OCI-LY3 (cell line): ENCODE results near the gene ARHGAP36.

ENCODE experiments used
- H2AFZ ChIP-seq: fragments of 200-600, 300-600 bp; shearing (Covaris generic); 2 replicates; pipeline ENCODE4 v1.6.0; 2014; ENCODE audit warnings: antibody characterized with exemption, low read depth, low read length
- H3K27ac ChIP-seq: fragments of 200-600, 300-600 bp; sonication (generic); 2 replicates; pipeline ENCODE4 v1.5.1; 2014; ENCODE audit warnings: mild to moderate bottlenecking, low read length, moderate library complexity, mixed read lengths
- H3K27me3 ChIP-seq: fragments of 200-600, 300-600 bp; sonication (generic); 2 replicates; pipeline ENCODE4 v1.6.1; 2014; ENCODE audit warnings: low read depth, low read length, mixed read lengths
- H3K36me3 ChIP-seq: fragments of 200-600, 300-600 bp; sonication (generic); replicated peaks from 2 replicates; pipeline ENCODE3; 2014; ENCODE audit warnings: low read depth, low read length, mixed read lengths
- H3K4me1 ChIP-seq: fragments of 300-600, 200-600 bp; sonication (generic); 2 replicates; pipeline ENCODE4 v1.6.1; 2014; ENCODE audit warnings: low read length, mixed read lengths
- H3K4me2 ChIP-seq: fragments of 200-600, 300-600 bp; sonication (generic); 2 replicates; pipeline ENCODE4 v1.6.1; 2014; ENCODE audit warnings: low read length, mixed read lengths
- H3K4me3 ChIP-seq: fragments of 300-600, 200-600 bp; sonication (generic); 2 replicates; pipeline ENCODE4 v1.5.1; 2014; ENCODE audit warnings: antibody characterized with exemption, mild to moderate bottlenecking, low read length, moderate library complexity
- H3K79me2 ChIP-seq: fragments of 300-600, 200-600 bp; shearing (Covaris generic); 2 replicates; pipeline ENCODE4 v1.6.1; 2014; ENCODE audit warnings: mild to moderate bottlenecking, low read length, mixed read lengths
- H3K9ac ChIP-seq: fragments of 300-600, 200-600 bp; shearing (Covaris generic); 2 replicates; pipeline ENCODE4 v1.6.0; 2014; ENCODE audit warnings: mild to moderate bottlenecking, low read length, moderate library complexity
- H3K9me3 ChIP-seq: fragments of 200-600, 300-600 bp; shearing (Covaris generic); 2 replicates; pipeline ENCODE4 v1.6.1; 2014; ENCODE audit warnings: low read length, mixed read lengths; ENCODE audit not compliant: insufficient read depth
- H4K20me1 ChIP-seq: fragments of 200-600, 300-600 bp; sonication (generic); 2 replicates; pipeline ENCODE4 v1.6.1; 2016; ENCODE audit warnings: low read length, mixed read lengths; ENCODE audit not compliant: insufficient read depth
- CTCF ChIP-seq: fragments of 200-600, 300-600 bp; sonication (generic); IDR thresholded peaks from 2 replicates; pipeline ENCODE4 v1.5.1; 2014; ENCODE audit warnings: antibody characterized with exemption, low read length, low read depth
- EZH2phosphoT487 ChIP-seq: fragments of 200-600 bp; shearing (Covaris generic); IDR thresholded peaks from 2 replicates; pipeline ENCODE4 v1.6.1; 2018; ENCODE audit warnings: antibody characterized with exemption, mixed run types, low read depth

Gene ARHGAP36

DNA sequence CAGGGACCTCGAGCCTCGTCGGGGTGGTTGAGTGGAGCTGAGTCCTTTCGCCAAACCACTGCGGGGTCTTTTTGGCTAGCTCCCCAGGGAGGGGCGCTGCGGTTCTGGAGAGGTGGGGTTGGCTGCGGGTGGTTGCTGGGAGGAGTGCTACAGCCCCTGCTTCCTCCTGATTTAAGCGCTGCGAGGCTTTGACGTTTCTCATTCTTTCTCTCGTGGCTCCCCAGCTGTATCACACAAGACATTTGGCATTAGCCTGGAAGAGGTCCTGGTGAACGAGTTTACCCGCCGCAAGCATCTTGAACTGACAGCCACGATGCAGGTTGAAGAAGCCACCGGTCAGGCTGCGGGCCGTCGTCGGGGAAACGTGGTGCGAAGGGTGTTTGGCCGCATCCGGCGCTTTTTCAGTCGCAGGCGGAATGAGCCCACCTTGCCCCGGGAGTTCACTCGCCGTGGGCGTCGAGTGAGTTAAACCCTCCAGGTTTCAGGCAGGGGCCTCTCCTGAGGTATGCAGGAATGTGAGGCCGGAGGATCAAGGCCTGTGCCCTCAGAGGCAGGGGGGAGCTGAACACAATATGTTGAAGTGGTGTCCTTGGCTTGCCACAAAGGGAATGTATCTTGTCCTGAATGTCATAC, 25.5 kb downstream of the ARHGAP36 start:
- H2AFZ ChIP-seq: no peak overlapping the region
- no peaks in the 10 kb centered on the region for H3K79me2 ChIP-seq
- no peaks in the 10 kb centered on the region for H3K4me1 ChIP-seq
- no peaks in the 10 kb centered on the region for H4K20me1 ChIP-seq
- no peaks in the 10 kb centered on the region for H3K9me3 ChIP-seq
- no peak overlapping the region for H3K27ac ChIP-seq
- H3K27me3 ChIP-seq: no peaks in the 10 kb centered on the region
- TF ChIP-seq CTCF (no peak), EZH2phosphoT487 (no peak)
- no peak overlapping the region for H3K4me2 ChIP-seq
- no peak overlapping the region for H3K4me3 ChIP-seq
- no peak overlapping the region for H3K9ac ChIP-seq
- no peaks in the 10 kb centered on the region for H3K36me3 ChIP-seq

- Histone ChIP-seq H3K9ac (no peak overlapping the region), H3K27me3 (no peaks in the 10 kb centered on the region), H3K27ac (no peak overlapping the region), H3K9me3 (no peaks in the 10 kb centered on the region), H4K20me1 (no peaks in the 10 kb centered on the region), H3K4me1 (no peaks in the 10 kb centered on the region), H3K4me3 (no peak overlapping the region), H3K4me2 (no peak overlapping the region), H3K79me2 (no peaks in the 10 kb centered on the region), H3K36me3 (no peaks in the 10 kb centered on the region), H2AFZ (no peak overlapping the region)
- TF ChIP-seq CTCF: no peak
- no peak for TF ChIP-seq EZH2phosphoT487
These were observed 26.0 kb downstream of the ARHGAP36 start for GRCh38 chrX:131084145-131084544.

- H3K4me2 ChIP-seq: no peak overlapping the region
- no peaks in the 10 kb centered on the region for H3K27me3 ChIP-seq
- no peak for TF ChIP-seq CTCF
- no peak for TF ChIP-seq EZH2phosphoT487
- no peaks in the 10 kb centered on the region for H3K79me2 ChIP-seq
- no peaks in the 10 kb centered on the region for H3K36me3 ChIP-seq
- H3K4me1 ChIP-seq: no peaks in the 10 kb centered on the region
- H4K20me1 ChIP-seq: no peaks in the 10 kb centered on the region
- no peak overlapping the region for H3K9ac ChIP-seq
- no peak overlapping the region for H3K4me3 ChIP-seq
- H3K9me3 ChIP-seq: no peaks in the 10 kb centered on the region
- no peak overlapping the region for H2AFZ ChIP-seq
- H3K27ac ChIP-seq: no peak overlapping the region
These were observed 78.6 kb downstream of the ARHGAP36 start for GRCh38 chrX:131136776-131137175.

DNA sequence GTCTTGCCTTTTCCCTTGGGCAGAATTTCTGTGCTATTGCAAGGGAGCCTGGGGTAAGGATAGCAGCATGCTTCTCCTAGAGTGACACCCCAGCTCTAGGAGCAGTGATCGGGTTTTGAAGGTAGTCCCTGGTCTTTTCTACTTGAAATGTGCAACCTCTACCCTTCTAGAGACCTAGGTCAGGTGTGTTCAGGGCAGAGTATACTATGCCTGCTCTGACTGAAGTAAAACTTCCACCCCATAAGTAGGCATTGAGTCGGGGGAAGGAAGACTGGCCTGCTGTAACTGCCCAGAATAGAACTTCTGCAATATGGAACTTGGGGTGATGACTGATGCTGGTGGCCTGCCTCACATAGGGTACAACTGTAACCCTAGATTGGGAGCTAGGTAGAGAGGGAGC, 80.9 kb downstream of the ARHGAP36 start:
- Histone ChIP-seq H3K27me3 (no peaks in the 10 kb centered on the region), H3K36me3 (no peaks in the 10 kb centered on the region), H4K20me1 (no peaks in the 10 kb centered on the region), H3K9ac (no peak overlapping the region), H3K4me1 (no peaks in the 10 kb centered on the region), H2AFZ (no peak overlapping the region), H3K9me3 (no peaks in the 10 kb centered on the region), H3K4me3 (no peak overlapping the region), H3K4me2 (no peak overlapping the region), H3K79me2 (no peaks in the 10 kb centered on the region), H3K27ac (no peak overlapping the region)
- TF ChIP-seq CTCF (no peak), EZH2phosphoT487 (no peak)
